Astrocyte (in vitro differentiated cells and primary cell): ENCODE measurements around the gene TMEM119.

Experiments
- EZH2 ChIP-seq: IDR thresholded peaks from 2 replicates; pipeline ENCODE4 v1.6.1; 2012; ENCODE audit warnings: mild to moderate bottlenecking, low read length, inconsistent platforms; ENCODE audit not compliant: insufficient read depth
- TF ChIP-seq, protein P1 (sequence below): IDR thresholded peaks from 2 replicates; pipeline ENCODE4 v1.5.1; 2011; ENCODE audit warnings: low read depth, mild to moderate bottlenecking, inconsistent platforms, low read length, moderate library complexity; ENCODE audit not compliant: insufficient read depth

DNA sequence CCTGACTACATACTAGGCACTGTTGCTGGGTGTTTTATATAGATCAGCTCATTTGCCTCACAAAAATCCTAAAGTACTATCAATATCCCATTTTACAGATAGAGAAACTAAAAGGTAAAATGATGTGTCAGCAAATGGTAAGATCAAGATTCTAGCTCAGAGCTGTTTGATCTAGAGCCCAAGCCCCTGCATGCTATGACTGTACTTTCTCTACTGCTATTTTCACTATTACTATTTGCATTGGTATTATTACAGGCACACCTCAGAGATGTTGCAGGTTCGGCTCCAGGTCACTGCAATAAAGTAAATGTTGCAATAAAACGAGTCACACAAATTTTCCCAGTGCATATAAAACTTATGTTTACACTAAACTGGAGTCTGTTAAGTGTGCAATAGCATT lies 24.6 kb downstream of the TMEM119 start:
- TF ChIP-seq, protein P1, sequence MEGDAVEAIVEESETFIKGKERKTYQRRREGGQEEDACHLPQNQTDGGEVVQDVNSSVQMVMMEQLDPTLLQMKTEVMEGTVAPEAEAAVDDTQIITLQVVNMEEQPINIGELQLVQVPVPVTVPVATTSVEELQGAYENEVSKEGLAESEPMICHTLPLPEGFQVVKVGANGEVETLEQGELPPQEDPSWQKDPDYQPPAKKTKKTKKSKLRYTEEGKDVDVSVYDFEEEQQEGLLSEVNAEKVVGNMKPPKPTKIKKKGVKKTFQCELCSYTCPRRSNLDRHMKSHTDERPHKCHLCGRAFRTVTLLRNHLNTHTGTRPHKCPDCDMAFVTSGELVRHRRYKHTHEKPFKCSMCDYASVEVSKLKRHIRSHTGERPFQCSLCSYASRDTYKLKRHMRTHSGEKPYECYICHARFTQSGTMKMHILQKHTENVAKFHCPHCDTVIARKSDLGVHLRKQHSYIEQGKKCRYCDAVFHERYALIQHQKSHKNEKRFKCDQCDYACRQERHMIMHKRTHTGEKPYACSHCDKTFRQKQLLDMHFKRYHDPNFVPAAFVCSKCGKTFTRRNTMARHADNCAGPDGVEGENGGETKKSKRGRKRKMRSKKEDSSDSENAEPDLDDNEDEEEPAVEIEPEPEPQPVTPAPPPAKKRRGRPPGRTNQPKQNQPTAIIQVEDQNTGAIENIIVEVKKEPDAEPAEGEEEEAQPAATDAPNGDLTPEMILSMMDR, result no peak
- no peak for TF ChIP-seq EZH2
